B cell (primary cell): Measurements from ENCODE around the gene MATN3. TPM values are rescaled to one million over a fixed set of nuclear protein-coding genes. Genes with fewer than 3 reads are reported as not detected.

Experiments used
- ATAC-seq: fragments of 200-7000 bp; cut with Tn5 transposase; one replicate; pipeline ENCODE4 v1.10.0; 2021; ENCODE audit warnings: low read depth, mild to moderate bottlenecking, moderate number of reproducible peaks, moderate library complexity
- CTCF ChIA-PET: fragments of 350-600 bp; sonication (Branson Sonifier 250); formaldehyde crosslinking; loops from one replicate; lab custom pipeline; 2021; ENCODE audit warnings: antibody characterized with exemption, inconsistent platforms; lab: Charles Lee
- POLR2A ChIA-PET: fragments of 350-600 bp; sonication (Branson Sonifier 250); formaldehyde crosslinking; loops from one replicate; lab custom pipeline; 2021; ENCODE audit warnings: antibody characterized with exemption; lab: Charles Lee
- DNase-seq: peaks from one replicate; pipeline ENCODE4 v3.0.0; 2013
- H2AFZ ChIP-seq: 2 replicates; pipeline ENCODE4 v1.6.1; 2012; ENCODE audit warnings: mild to moderate bottlenecking, low read depth, low read length; ENCODE audit not compliant: insufficient read depth, poor library complexity, severe bottlenecking
- H3K27ac ChIP-seq, 2 donors: 1 replicate in 1 of 2; 2 replicates in 1 of 2; pipeline ENCODE4 v1.5.1; 2012 to 2013; ENCODE audit warnings: low read length in 2 of 2, mild to moderate bottlenecking in 2 of 2, moderate library complexity in 1 of 2
- H3K27me3 ChIP-seq, 4 experiments: fragments of 200-600 bp in 1 of 4; sonication (generic) in 1 of 4; replicated peaks in 1 of 4; 1 replicate in 2 of 4; 2 replicates in 2 of 4; pipeline versions ENCODE4 v1.6.1 to v1.7.0; 2013 to 2016; ENCODE audit warnings: low read length in 3 of 4, mild to moderate bottlenecking in 2 of 4, mixed read lengths in 1 of 4, moderate library complexity in 1 of 4; ENCODE audit not compliant: insufficient read depth in 4 of 4, control insufficient read depth in 3 of 4; ENCODE audit errors: control extremely low read depth in 1 of 4
- H3K36me3 ChIP-seq, 2 experiments: replicated peaks in 1 of 2; 1 replicate in 1 of 2; 2 replicates in 1 of 2; pipeline versions ENCODE4 v1.6.1 to v1.7.1; 2013; ENCODE audit warnings: low read length in 1 of 2; ENCODE audit not compliant: insufficient read depth in 2 of 2, control insufficient read depth in 1 of 2; ENCODE audit errors: control extremely low read depth in 1 of 2, extremely low read depth in 1 of 2
- H3K4me1 ChIP-seq, 2 donors: fragments of 200-600 bp in 1 of 2; sonication (generic) in 1 of 2; 1 replicate in 1 of 2; 2 replicates in 1 of 2; pipeline versions ENCODE4 v1.5.1 to v1.6.1; 2013 to 2017; ENCODE audit warnings: low read length in 2 of 2; ENCODE audit not compliant: control insufficient read depth in 2 of 2, insufficient read depth in 2 of 2
- H3K4me2 ChIP-seq: replicated peaks from 2 replicates; pipeline ENCODE3; 2012; ENCODE audit warnings: mild to moderate bottlenecking, low read depth, low read length; ENCODE audit not compliant: poor library complexity, severe bottlenecking
- H3K4me3 ChIP-seq, 5 experiments: fragments of 200-600 bp in 1 of 5; sonication (generic) in 1 of 5; 1 replicate in 3 of 5; 2 replicates in 2 of 5; pipeline versions ENCODE4 v1.5.1 to v1.7.0; 2011 to 2016; ENCODE audit warnings: low read length in 4 of 5, mild to moderate bottlenecking in 4 of 5, low read depth in 2 of 5, control low read depth in 1 of 5, moderate library complexity in 1 of 5; ENCODE audit not compliant: insufficient read depth in 1 of 5; ENCODE audit errors: control extremely low read depth in 1 of 5, extremely low read depth in 1 of 5
- H3K79me2 ChIP-seq: fragments of 200-600 bp; sonication (generic); one replicate; pipeline ENCODE4 v1.6.0; 2016; ENCODE audit warnings: low read length; ENCODE audit not compliant: control insufficient read depth, insufficient read depth
- H3K9ac ChIP-seq: fragments of 200-600 bp; sonication (generic); 2 replicates; pipeline ENCODE4 v1.6.1; 2017; ENCODE audit warnings: mild to moderate bottlenecking, low read length, moderate library complexity
- H3K9me3 ChIP-seq, 3 donors: one replicate each; pipeline versions ENCODE4 v1.6.1 to v1.7.1; 2013; ENCODE audit warnings: low read length in 2 of 3; ENCODE audit not compliant: control insufficient read depth in 2 of 3, insufficient read depth in 1 of 3; ENCODE audit errors: control extremely low read depth in 1 of 3
- H4K20me1 ChIP-seq: 2 replicates; pipeline ENCODE4 v1.6.0; 2012; ENCODE audit warnings: mild to moderate bottlenecking, low read length; ENCODE audit not compliant: insufficient read depth, control insufficient read depth, poor library complexity, severe bottlenecking
- H3K27ac Mint-ChIP-seq: one replicate; pipeline ENCODE4 v1.8.0; 2021; ENCODE audit warnings: mixed read lengths
- H3K27me3 Mint-ChIP-seq: one replicate; pipeline ENCODE4 v1.8.0; 2021; ENCODE audit warnings: mixed read lengths
- H3K4me1 Mint-ChIP-seq: one replicate; pipeline ENCODE4 v1.8.0; 2021; ENCODE audit warnings: mixed read lengths
- H3K4me3 Mint-ChIP-seq: one replicate; pipeline ENCODE4 v1.8.0; 2021; ENCODE audit warnings: mixed read lengths
- H3K9me3 Mint-ChIP-seq: one replicate; pipeline ENCODE4 v1.8.0; 2022; ENCODE audit warnings: mixed read lengths; ENCODE audit not compliant: insufficient read depth
- EZH2 ChIP-seq: IDR thresholded peaks from 2 replicates; pipeline ENCODE4 v1.6.1; 2012; ENCODE audit warnings: borderline replicate concordance, low read depth, mild to moderate bottlenecking, moderate library complexity, low read length; ENCODE audit not compliant: insufficient read depth, poor library complexity, severe bottlenecking
- WGBS: methylation state at CpG from one replicate; pipeline ENCODE4 v1.1.5; 2013; ENCODE audit warnings: missing lambda C conversion rate; ENCODE audit not compliant: insufficient coverage; 5-methylcytosine and 5-hydroxymethylcytosine counted together
- intact Hi-C: fragments of 100-400 bp; cut with micrococcal nuclease; formaldehyde crosslinking; loops from one replicate; pipeline ENCODE4 v1.10.0; 2022
- polyA plus RNA-seq: library from polyadenylated mRNA; depleted of rRNA; stranded (reverse); fragments of >200 nt; gene quantifications from 2 replicates; pipeline ENCODE4 v1.2.3, GENCODE V29; 2012
- total RNA-seq, 2 donors: library from RNA; stranded (reverse); fragments of 120-200 nt in 1 of 2; gene quantifications; 1 replicate in 1 of 2; 2 replicates in 1 of 2; pipeline versions ENCODE4 v1.2.3 to v1.2.4, GENCODE V29; 2013 to 2022
- TF ChIP-seq, protein P1 (sequence below): fragments of 200-600 bp; IDR thresholded peaks from one replicate; pipeline ENCODE4 v1.8.0; 2022; ENCODE audit warnings: antibody characterized with exemption, mild to moderate bottlenecking

Gene MATN3
- total and polyA plus RNA-seq, 2 donors (not counting 1 experiment from before 2014, with no cell fraction given): not detected

DNA sequence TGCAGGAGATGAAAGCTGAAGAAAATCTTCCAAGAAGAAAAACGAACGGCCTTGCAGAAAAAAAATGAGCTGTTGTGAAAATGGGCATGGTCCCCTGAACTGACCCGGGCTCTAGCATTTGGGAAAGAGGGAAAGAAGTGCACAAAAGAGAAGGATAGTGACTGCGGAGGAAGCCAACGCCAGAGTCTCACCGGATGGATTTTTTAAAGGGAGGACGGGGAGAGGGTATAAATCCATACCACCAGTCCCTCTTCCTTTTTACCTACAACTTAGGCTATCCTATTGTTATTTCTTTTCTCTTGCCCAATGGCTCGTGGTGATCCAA, 23.2 kb downstream of the MATN3 start:
- peaks cover 17% of the 10 kb centered on the region for H3K27me3 Mint-ChIP-seq
- peak overlapping the region; percentile 90 for H3K9ac ChIP-seq
- H2AFZ ChIP-seq: peak overlapping the region; percentile 96
- no peak for TF ChIP-seq EZH2
- TF ChIP-seq, protein P1, sequence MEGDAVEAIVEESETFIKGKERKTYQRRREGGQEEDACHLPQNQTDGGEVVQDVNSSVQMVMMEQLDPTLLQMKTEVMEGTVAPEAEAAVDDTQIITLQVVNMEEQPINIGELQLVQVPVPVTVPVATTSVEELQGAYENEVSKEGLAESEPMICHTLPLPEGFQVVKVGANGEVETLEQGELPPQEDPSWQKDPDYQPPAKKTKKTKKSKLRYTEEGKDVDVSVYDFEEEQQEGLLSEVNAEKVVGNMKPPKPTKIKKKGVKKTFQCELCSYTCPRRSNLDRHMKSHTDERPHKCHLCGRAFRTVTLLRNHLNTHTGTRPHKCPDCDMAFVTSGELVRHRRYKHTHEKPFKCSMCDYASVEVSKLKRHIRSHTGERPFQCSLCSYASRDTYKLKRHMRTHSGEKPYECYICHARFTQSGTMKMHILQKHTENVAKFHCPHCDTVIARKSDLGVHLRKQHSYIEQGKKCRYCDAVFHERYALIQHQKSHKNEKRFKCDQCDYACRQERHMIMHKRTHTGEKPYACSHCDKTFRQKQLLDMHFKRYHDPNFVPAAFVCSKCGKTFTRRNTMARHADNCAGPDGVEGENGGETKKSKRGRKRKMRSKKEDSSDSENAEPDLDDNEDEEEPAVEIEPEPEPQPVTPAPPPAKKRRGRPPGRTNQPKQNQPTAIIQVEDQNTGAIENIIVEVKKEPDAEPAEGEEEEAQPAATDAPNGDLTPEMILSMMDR: no peak
- H3K4me1 Mint-ChIP-seq: peaks cover 28% of the 10 kb centered on the region
- H3K9me3 Mint-ChIP-seq: no peaks in the 10 kb centered on the region
- no peaks in the 10 kb centered on the region for H3K36me3 ChIP-seq
- POLR2A ChIA-PET: no interaction called here
- H3K9me3 ChIP-seq: no peaks in the 10 kb centered on the region
- CTCF ChIA-PET: interaction anchor here (0.7 to 1.3 kb wide), 3 partner anchors 25 to 64 kb away, joined by 3 read pairs; no protein-coding TSS in a partner anchor
- intact Hi-C loops: loop anchor here (2.0 kb wide), 1 partner anchor 23 kb away; the partner anchor contains the start of gene MATN3
- no peaks in the 10 kb centered on the region for H4K20me1 ChIP-seq
- H3K27me3 ChIP-seq: peaks cover 0 to 7% (median 2%) of the 10 kb centered on the region in 4 experiments
- peak overlapping the region; percentile 91 for H3K4me3 Mint-ChIP-seq
- peak overlapping the region; percentile 68 to 93 (median 88) for H3K4me3 ChIP-seq
- DNase-seq (no peak), ATAC-seq (no peak)
- WGBS: 15% methylated on average over 3 of the region's 8 CpGs
- H3K27ac ChIP-seq: peak overlapping the region; percentile 69 to 77
- H3K79me2 ChIP-seq: no peaks in the 10 kb centered on the region
- peak overlapping the region; percentile 82 for H3K4me2 ChIP-seq
- H3K27ac Mint-ChIP-seq: peak overlapping the region; percentile 89
- peaks cover 16 to 22% of the 10 kb centered on the region in 2 donors for H3K4me1 ChIP-seq

DNA sequence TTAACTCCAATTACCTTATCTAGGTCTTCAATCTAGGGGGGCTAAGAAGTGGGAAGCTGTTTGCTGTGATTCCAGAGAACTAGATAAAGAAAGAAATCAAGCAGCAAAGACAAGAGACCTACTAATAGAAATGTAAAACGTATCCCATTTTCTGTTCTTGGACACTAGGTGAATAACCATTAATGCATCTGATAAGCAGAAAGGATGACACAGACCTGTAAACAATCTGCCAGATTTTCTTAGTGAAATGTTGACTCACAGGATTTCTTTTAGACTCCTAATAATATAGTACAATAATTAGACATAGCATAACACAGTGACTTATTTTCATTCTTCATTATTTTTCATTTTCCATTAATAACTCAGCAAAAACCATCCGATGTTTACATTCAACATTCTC, 23.9 kb downstream of the MATN3 start:
- peaks cover 16 to 22% of the 10 kb centered on the region in 2 donors for H3K4me1 ChIP-seq
- Mint-ChIP-seq H3K4me1 (peaks cover 28% of the 10 kb centered on the region), H3K27me3 (peaks cover 12% of the 10 kb centered on the region), H3K4me3 (peak overlapping the region; percentile 91), H3K9me3 (no peaks in the 10 kb centered on the region), H3K27ac (peak overlapping the region; percentile 89)
- H3K9me3 ChIP-seq: no peaks in the 10 kb centered on the region
- no peak for DNase-seq
- H3K36me3 ChIP-seq: no peaks in the 10 kb centered on the region
- no peaks in the 10 kb centered on the region for H3K79me2 ChIP-seq
- H3K27me3 ChIP-seq: peaks cover 0 to 7% (median 1%) of the 10 kb centered on the region in 4 experiments
- peak overlapping the region in 1 of 2 donors; percentile 4 for H3K27ac ChIP-seq
- no peaks in the 10 kb centered on the region for H4K20me1 ChIP-seq
- POLR2A ChIA-PET: no interaction called here
- CTCF ChIA-PET: interaction anchor here (0.8 to 0.9 kb wide), 2 partner anchors 25 to 33 kb away, joined by 3 to 4 read pairs; no protein-coding TSS in a partner anchor
- intact Hi-C loops: loop anchor here (2.0 kb wide), 1 partner anchor 24 kb away; the partner anchor contains the start of gene MATN3
- ATAC-seq: no peak
- H3K4me3 ChIP-seq: no peak overlapping the region
- H2AFZ ChIP-seq: no peak overlapping the region
- no peak overlapping the region for H3K9ac ChIP-seq
- TF ChIP-seq, protein P1: no peak
- TF ChIP-seq EZH2: no peak
- WGBS: 83% methylated on average over 1 of the region's 2 CpGs
- H3K4me2 ChIP-seq: no peak overlapping the region
